Fibroblast of pulmonary artery (primary cell): ENCODE data around the gene ITCH.
"Not testable (repeated sequence)": the region's sequence is repeated elsewhere in the genome, so short reads cannot be mapped to it uniquely, and the experiment has no call there.

Source experiments
- DNase-seq: peaks from one replicate; pipeline ENCODE4 v3.0.0-alpha.2; 2010; ENCODE audit warnings: low read depth
- H3K4me3 ChIP-seq: replicated peaks from 2 replicates; pipeline ENCODE4 v1.5.1; 2011; ENCODE audit warnings: low read depth, mild to moderate bottlenecking, control low read depth, low read length, moderate library complexity
- TF ChIP-seq, protein P1 (sequence below): IDR thresholded peaks from 2 replicates; pipeline ENCODE4 v1.5.1; 2011; ENCODE audit warnings: mild to moderate bottlenecking, control low read depth, low read length, inconsistent platforms; ENCODE audit errors: missing control alignments

ITCH gene

DNA sequence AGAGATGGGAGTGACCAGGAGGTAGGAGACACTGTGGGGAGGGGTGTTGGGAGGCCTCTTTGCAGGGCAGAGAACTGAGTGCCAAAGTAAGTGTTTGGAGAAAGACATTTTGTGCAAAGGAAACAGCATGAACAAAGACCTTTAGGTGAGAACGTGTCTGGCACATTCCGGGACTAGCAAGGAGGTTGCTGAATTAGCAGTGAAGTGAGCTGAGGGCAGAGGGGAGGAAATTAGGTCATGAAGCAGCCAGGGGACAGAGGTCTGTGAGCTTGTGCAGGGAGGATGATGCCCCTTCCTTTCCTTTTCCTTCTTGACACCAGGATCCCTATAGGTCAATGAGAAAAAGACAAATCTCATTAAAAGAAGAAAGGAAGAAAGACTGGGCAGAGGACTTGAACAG is 38.5 kb upstream of the ITCH start:
- no peak overlapping the region for H3K4me3 ChIP-seq
- TF ChIP-seq, protein P1, sequence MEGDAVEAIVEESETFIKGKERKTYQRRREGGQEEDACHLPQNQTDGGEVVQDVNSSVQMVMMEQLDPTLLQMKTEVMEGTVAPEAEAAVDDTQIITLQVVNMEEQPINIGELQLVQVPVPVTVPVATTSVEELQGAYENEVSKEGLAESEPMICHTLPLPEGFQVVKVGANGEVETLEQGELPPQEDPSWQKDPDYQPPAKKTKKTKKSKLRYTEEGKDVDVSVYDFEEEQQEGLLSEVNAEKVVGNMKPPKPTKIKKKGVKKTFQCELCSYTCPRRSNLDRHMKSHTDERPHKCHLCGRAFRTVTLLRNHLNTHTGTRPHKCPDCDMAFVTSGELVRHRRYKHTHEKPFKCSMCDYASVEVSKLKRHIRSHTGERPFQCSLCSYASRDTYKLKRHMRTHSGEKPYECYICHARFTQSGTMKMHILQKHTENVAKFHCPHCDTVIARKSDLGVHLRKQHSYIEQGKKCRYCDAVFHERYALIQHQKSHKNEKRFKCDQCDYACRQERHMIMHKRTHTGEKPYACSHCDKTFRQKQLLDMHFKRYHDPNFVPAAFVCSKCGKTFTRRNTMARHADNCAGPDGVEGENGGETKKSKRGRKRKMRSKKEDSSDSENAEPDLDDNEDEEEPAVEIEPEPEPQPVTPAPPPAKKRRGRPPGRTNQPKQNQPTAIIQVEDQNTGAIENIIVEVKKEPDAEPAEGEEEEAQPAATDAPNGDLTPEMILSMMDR: no peak
- no peak for DNase-seq

DNA sequence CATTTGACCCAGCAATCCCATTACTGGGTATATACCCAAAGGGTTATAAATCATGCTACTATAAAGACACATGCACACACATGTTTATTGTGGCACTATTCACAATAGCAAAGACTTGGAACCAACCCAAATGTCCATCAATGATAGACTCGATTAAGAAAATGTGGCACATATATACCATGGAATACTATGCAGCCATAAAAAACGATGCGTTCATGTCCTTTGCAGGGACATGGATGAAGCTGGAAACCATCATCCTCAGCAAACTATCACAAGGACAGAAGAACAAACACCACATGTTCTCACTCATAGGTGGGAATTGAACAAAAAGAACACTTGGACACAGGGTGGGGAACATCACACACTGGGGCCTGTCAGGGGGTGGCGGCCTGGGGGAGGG is 34.9 kb upstream of the ITCH start:
- not testable (repeated sequence) for H3K4me3 ChIP-seq, DNase-seq

DNA sequence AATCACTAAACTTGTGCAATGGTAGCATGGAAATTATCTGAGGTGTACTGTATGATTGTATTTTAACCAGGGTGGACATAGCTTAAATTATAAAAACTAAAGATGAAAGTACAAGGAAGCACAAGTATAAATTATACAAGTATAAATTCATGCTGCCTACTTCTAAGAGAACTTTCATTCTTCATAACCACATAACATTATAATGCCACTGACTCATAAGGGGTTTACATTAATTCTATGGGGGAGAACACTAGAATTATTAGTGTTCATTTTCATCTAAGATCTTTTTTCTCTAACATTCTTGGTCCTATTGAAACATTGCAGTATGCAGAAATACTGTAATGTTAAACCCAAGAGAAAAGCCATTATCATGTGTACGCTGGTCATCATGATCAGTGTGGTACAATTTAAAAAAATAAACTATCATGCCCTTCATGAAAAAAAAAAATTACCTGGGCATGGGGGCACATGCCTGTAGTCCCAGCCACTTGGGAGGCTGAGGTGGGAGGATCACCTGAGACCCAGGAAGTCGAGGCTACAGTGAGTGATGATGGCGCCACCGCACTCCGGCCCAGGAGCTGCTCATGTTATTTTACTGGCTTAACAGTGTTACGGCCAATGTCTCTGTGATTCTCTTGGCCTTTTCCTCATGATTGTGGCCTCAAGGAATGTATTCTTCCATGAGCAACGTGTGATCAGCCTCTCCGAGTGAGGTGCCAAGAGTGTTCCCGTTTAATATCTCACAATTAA is 34.0 kb upstream of the ITCH start:
- H3K4me3 ChIP-seq: no peak overlapping the region
- TF ChIP-seq, protein P1: no peak
- DNase-seq: no peak

DNA sequence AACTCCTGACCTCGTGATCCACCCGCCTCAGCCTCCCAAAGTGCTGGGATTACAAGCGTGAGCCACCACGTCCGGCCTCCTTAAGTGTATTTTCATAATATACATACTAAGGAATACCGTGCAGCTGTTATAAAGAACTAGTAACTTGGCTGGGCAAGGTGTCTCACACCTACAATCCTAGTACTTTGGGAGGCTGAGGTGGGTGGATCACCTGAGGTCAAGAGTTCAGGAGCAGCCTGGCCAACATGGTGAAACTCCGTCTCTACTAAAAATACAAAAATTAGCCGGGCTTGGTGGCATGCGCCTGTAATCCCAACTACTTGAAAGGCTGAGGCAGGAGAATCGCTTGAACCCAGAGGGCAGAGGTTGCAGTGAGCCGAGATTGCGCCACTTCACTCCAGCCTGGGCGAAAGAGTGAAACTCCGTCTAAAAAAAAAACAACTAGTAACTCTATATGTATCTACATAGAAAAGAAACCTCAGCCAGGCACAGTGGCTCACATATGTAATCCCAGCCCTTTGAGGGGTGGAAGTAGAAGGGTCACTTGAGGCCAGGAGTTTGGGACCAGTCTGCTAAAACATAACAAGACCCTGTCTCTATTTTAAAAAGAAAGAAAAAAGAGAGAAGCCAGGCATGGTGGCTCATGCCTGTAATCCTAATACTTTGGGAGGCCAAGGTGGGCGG is 32.1 kb upstream of the ITCH start:
- not testable (repeated sequence) for DNase-seq, H3K4me3 ChIP-seq

GRCh38 chr20:34331838-34332237 is 31.2 kb upstream of the ITCH start:
- no peak for DNase-seq

DNA sequence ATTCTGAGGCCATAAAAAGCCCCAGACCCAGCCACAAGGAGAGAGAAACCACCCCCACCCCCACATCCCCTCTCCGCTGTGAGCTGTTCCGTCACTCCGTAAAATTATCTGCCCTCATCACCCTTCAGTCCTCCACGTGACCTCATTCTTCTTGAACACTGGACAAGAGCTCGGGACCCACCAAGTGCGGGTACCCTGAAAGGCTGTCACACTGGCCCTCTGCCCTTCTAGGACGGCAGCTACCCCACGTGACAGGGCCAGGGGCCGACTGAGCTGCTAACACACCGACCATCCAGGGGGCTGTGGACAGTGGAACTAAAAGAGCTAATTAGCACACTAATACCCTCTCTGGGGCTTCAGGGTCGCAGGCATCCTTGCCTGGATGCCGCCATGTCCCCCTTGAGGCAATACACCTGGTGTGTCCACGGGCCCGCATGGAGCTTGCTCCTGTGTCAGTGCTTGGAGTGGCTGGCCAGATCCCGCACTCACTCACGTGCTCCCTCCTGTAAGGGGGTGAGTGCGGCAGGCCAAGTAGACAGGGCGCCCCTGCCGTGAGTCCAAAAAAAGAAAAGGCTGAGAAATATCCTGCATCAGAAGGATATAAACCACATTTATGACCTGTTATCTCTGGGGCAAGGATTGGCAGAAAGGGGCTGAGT is 30.7 kb upstream of the ITCH start:
- no peak for DNase-seq
- TF ChIP-seq, protein P1: no peak
- H3K4me3 ChIP-seq: no peak overlapping the region

More at GRCh38 chr20:34331838-34332237, 31.2 kb upstream of the ITCH start:
- TF ChIP-seq, protein P1: no peak
- no peak overlapping the region for H3K4me3 ChIP-seq

DNA sequence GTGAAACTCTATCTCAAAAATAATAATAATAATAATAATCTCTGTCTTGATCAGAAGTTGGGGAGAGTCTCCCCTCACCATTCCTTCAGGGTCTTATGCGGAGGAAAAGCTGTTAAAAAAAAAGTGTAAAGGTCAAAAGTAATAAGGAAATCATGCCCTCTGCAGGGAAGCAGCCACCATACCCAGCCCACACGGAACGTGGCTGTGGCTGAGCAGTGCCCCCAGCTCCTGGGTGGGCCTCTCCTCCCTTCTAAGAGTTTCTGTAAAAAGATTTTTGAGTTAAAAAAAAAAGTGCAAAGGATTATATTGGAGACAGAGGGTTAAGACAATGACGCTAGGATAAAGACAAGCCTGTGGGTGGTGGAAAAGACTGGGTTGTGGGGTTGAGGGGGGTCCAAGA is 29.3 kb upstream of the ITCH start:
- DNase-seq: no peak
- H3K4me3 ChIP-seq: no peak overlapping the region
- TF ChIP-seq, protein P1: no peak
